ENCODE data around the gene PRIM1. TPM values are rescaled to one million over a fixed set of nuclear protein-coding genes. Genes with fewer than 3 reads are reported as not detected.

Gene PRIM1
- total and polyA plus RNA-seq, 2 of the 13 experiments (the other 11 are each of a cell fraction or from before 2014, with no cell fraction given): 30.0 to 47.3 TPM

DNA sequence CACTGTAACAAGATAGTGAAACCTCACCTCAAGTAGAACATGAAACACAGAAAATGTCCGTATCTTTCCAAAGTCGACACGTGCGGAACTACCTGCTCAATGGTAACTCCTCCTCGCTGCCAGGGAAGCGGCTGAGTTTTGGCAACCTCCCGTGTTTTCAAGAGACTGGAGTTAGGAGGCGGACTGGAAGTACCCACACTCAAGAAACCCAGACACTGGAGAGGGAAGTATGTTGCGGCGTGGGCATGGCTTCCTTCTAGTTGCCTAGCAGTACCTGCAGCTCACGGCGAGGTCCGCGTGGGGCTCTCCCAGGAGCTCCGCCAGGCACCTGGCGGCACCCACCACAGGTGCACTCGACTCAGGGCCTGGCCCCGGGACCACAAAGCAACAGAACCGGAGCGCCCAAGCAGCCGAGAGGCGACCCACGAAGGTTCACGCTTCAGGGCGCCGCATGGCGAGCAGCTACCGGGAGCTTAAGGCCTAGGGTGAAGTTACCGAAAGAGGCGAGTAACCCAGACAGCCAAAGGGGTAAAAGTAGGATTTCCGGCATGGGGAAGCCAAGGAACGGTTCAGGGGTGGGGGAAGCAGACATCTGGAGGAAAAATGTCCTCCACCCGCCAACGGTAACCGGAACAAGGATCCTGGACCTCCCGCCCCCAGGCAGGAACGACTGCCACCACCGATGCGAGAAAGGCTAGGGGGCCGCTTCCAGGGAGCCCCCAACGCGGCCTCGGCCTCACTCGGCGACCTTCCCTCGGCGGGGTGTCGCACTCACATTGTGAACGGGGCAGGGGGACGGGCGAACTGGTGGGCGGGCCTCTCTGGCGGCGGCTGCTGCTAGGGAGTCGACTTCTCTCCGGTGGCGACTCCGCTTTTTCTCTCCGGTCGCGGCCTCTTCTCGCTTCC lies 64.6 kb downstream of the PRIM1 start (continued):
- TF ChIP-seq ZNF781 (CRISPR knock-in tag; IDR thresholded peaks at IDR 0.05; ENCODE audit: borderline replicate concordance, not compliant biosample characterization) (peak; percentile 86), SIN3A (IDR thresholded peaks at IDR 0.05; ENCODE audit: borderline replicate concordance, low read depth, low read length) (peak; percentile 13; the same call in 1 of the 2 replicates), AGO2 (optimal IDR thresholded peaks at IDR 0.05; ENCODE audit: low read depth, low read length) (peak; percentile 95), ZEB1 (IDR thresholded peaks at IDR 0.05; ENCODE audit: insufficient replicate concordance, low read depth) (peak; percentile 14), SNAI1 (CRISPR knock-in tag; IDR thresholded peaks at IDR 0.05; ENCODE audit: borderline replicate concordance) (peak; percentile 75; the same call in 1 of the 2 replicates), ZMAT3 (CRISPR knock-in tag; conservative IDR thresholded peaks at IDR 0.05) (0 out of 2 replicates have a peak, but pooled peaks have one; percentile 58), ZNF777 (CRISPR knock-in tag; IDR thresholded peaks at IDR 0.05) (peak; percentile 20; the same call in 1 of the 2 replicates), ZNF547 (CRISPR knock-in tag; IDR thresholded peaks at IDR 0.05) (no peak), ZFAT (CRISPR knock-in tag; conservative IDR thresholded peaks at IDR 0.05) (0 out of 2 replicates have a peak, but pooled peaks have one; percentile 59), ZFP62 (CRISPR knock-in tag; IDR thresholded peaks at IDR 0.05) (0 out of 2 replicates have a peak, but pooled peaks have one; percentile 26), ZNF333 (CRISPR knock-in tag; IDR thresholded peaks at IDR 0.05; ENCODE audit: borderline replicate concordance) (peak; percentile 35; the same call in 1 of the 2 replicates), ZNF430 (CRISPR knock-in tag; IDR thresholded peaks at IDR 0.05) (0 out of 2 replicates have a peak, but pooled peaks have one; percentile 75)
- TF ChIP-seq, protein P1, sequence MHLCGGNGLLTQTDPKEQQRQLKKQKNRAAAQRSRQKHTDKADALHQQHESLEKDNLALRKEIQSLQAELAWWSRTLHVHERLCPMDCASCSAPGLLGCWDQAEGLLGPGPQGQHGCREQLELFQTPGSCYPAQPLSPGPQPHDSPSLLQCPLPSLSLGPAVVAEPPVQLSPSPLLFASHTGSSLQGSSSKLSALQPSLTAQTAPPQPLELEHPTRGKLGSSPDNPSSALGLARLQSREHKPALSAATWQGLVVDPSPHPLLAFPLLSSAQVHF (CRISPR knock-in tag; IDR thresholded peaks at IDR 0.05): peak; percentile 34; the same call in 1 of the 2 replicates
- TF ChIP-seq, protein P2, sequence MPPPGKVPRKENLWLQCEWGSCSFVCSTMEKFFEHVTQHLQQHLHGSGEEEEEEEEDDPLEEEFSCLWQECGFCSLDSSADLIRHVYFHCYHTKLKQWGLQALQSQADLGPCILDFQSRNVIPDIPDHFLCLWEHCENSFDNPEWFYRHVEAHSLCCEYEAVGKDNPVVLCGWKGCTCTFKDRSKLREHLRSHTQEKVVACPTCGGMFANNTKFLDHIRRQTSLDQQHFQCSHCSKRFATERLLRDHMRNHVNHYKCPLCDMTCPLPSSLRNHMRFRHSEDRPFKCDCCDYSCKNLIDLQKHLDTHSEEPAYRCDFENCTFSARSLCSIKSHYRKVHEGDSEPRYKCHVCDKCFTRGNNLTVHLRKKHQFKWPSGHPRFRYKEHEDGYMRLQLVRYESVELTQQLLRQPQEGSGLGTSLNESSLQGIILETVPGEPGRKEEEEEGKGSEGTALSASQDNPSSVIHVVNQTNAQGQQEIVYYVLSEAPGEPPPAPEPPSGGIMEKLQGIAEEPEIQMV (CRISPR knock-in tag; IDR thresholded peaks at IDR 0.05; ENCODE audit: low read depth): peak; percentile 7; the same call in 1 of the 2 replicates
- TF ChIP-seq, protein P3, sequence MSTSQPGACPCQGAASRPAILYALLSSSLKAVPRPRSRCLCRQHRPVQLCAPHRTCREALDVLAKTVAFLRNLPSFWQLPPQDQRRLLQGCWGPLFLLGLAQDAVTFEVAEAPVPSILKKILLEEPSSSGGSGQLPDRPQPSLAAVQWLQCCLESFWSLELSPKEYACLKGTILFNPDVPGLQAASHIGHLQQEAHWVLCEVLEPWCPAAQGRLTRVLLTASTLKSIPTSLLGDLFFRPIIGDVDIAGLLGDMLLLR (CRISPR knock-in tag; IDR thresholded peaks at IDR 0.05): peak; percentile 52; the same call in 1 of the 2 replicates
- TF ChIP-seq, protein P4, sequence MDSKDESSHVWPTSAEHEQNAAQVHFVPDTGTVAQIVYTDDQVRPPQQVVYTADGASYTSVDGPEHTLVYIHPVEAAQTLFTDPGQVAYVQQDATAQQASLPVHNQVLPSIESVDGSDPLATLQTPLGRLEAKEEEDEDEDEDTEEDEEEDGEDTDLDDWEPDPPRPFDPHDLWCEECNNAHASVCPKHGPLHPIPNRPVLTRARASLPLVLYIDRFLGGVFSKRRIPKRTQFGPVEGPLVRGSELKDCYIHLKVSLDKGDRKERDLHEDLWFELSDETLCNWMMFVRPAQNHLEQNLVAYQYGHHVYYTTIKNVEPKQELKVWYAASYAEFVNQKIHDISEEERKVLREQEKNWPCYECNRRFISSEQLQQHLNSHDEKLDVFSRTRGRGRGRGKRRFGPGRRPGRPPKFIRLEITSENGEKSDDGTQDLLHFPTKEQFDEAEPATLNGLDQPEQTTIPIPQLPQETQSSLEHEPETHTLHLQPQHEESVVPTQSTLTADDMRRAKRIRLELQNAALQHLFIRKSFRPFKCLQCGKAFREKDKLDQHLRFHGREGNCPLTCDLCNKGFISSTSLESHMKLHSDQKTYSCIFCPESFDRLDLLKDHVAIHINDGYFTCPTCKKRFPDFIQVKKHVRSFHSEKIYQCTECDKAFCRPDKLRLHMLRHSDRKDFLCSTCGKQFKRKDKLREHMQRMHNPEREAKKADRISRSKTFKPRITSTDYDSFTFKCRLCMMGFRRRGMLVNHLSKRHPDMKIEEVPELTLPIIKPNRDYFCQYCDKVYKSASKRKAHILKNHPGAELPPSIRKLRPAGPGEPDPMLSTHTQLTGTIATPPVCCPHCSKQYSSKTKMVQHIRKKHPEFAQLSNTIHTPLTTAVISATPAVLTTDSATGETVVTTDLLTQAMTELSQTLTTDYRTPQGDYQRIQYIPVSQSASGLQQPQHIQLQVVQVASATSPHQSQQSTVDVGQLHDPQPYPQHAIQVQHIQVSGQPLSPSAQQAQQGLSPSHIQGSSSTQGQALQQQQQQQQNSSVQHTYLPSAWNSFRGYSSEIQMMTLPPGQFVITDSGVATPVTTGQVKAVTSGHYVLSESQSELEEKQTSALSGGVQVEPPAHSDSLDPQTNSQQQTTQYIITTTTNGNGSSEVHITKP (CRISPR knock-in tag; IDR thresholded peaks at IDR 0.05; ENCODE audit: low read depth): 0 out of 2 replicates have a peak, but pooled peaks have one; percentile 11
- TF ChIP-seq, protein P5, sequence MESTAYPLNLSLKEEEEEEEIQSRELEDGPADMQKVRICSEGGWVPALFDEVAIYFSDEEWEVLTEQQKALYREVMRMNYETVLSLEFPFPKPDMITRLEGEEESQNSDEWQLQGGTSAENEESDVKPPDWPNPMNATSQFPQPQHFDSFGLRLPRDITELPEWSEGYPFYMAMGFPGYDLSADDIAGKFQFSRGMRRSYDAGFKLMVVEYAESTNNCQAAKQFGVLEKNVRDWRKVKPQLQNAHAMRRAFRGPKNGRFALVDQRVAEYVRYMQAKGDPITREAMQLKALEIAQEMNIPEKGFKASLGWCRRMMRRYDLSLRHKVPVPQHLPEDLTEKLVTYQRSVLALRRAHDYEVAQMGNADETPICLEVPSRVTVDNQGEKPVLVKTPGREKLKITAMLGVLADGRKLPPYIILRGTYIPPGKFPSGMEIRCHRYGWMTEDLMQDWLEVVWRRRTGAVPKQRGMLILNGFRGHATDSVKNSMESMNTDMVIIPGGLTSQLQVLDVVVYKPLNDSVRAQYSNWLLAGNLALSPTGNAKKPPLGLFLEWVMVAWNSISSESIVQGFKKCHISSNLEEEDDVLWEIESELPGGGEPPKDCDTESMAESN (CRISPR knock-in tag; conservative IDR thresholded peaks at IDR 0.05): peak; percentile 41; the same call in 1 of the 2 replicates
